ENCODE results near the gene USP27X. TPM values are rescaled to one million over a fixed set of nuclear protein-coding genes. Genes with fewer than 3 reads are reported as not detected.

USP27X gene
- total RNA-seq, 1 donor from 2014 or later: 1.9 TPM

Other genes starting within 250 kb of the USP27X start
- not detected for gene PAGE1, start 183.5 kb upstream of the USP27X start, total RNA-seq
- gene PAGE4, start 50.2 kb upstream of the USP27X start, total RNA-seq: not detected
- 2.3 TPM for gene CLCN5, start 43.1 kb downstream of the USP27X start, total RNA-seq